Fibroblast of mammary gland (primary cell): ENCODE results near the gene SH3RF3.

Experiments
- DNase-seq: peaks from one replicate; pipeline ENCODE4 v3.0.0-alpha.2; 2010; ENCODE audit warnings: low read depth
- H3K4me3 ChIP-seq: 2 replicates; pipeline ENCODE4 v1.5.1; 2011; ENCODE audit warnings: low read depth, mild to moderate bottlenecking, low read length, moderate library complexity; ENCODE audit not compliant: control insufficient read depth
- CTCF ChIP-seq: conservative IDR thresholded peaks from 2 replicates; pipeline ENCODE4 v1.5.1; 2011; ENCODE audit warnings: low read depth, low read length, inconsistent platforms; ENCODE audit not compliant: control insufficient read depth, insufficient read depth

The SH3RF3 gene

GRCh38 chr2:109128616-109129355 lies at the start of gene SH3RF3:
TSS of gene SH3RF3 (plus strand) at chr2:109129205.
- peak; percentile 51 for DNase-seq
- peak within 1 kb of the TSS; percentile 73 for H3K4me3 ChIP-seq
- no peak for TF ChIP-seq CTCF

- no peak overlapping the region for H3K4me3 ChIP-seq
- TF ChIP-seq CTCF = no peak
- DNase-seq = no peak
Observed at GRCh38 chr2:109079590-109079989, 49.4 kb upstream of the SH3RF3 start.

GRCh38 chr2:109080109-109080508 lies 48.9 kb upstream of the SH3RF3 start:
- DNase-seq = no peak
- TF ChIP-seq CTCF = no peak
- H3K4me3 ChIP-seq = no peak overlapping the region

GRCh38 chr2:109080757-109081156 lies 48.2 kb upstream of the SH3RF3 start:
- DNase-seq = no peak
- no peak for TF ChIP-seq CTCF

GRCh38 chr2:109081374-109081773 lies 47.6 kb upstream of the SH3RF3 start:
- H3K4me3 ChIP-seq = no peak overlapping the region
- no peak for DNase-seq
- no peak for TF ChIP-seq CTCF

More at GRCh38 chr2:109080757-109081156, 48.2 kb upstream of the SH3RF3 start:
- H3K4me3 ChIP-seq = no peak overlapping the region

GRCh38 chr2:109083771-109084170 lies 45.2 kb upstream of the SH3RF3 start:
- TF ChIP-seq CTCF = no peak
- H3K4me3 ChIP-seq = no peak overlapping the region
- no peak for DNase-seq

- DNase-seq = no peak
Observed at GRCh38 chr2:109084341-109084740, 44.7 kb upstream of the SH3RF3 start.

More at GRCh38 chr2:109084341-109084740, 44.7 kb upstream of the SH3RF3 start:
- no peak overlapping the region for H3K4me3 ChIP-seq
- no peak for TF ChIP-seq CTCF
